AML-193 (cell line): ENCODE results near the gene CSF1R.

Experiments used
- DNase-seq, 2 experiments: peaks; one replicate each; lab custom pipeline; 2025; lab: John Stamatoyannopoulos, UW

Gene CSF1R

DNA sequence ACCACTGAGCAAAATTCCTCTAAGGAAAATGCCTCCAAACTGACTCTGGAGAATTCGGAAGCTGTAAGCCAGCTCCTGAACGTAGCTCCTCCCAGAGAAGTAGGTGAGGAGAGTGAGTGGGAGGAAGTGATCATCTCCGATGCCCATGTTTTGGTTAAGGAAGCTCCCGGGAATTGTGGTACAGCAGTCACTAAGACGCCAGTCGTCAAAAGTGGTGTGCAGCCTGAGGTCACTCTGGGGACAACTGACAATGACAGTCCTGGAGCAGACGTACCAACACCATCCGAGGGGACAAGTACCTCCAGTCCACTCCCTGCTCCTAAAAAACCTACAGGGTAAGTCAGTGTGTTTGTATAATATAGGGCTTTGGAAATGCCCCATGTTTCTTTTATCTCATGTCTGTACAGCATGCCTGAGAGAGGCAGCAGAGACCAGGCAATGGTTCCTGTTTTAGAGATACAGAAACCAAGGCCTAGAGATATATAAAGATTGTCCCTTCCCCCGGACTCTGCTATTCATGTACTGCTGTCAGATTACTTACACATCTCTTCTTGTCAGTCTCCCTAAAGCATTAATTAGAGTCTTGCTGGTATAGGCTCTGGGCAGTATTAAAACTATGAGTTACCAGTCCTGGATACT lies 61.9 kb downstream of the CSF1R start:
- DNase-seq, result no peak

- DNase-seq, result no peak
These were observed 63.2 kb downstream of the CSF1R start for GRCh38 chr5:150023136-150023535.

GRCh38 chr5:150022681-150023080 lies 63.7 kb downstream of the CSF1R start:
- DNase-seq, result no peak

DNA sequence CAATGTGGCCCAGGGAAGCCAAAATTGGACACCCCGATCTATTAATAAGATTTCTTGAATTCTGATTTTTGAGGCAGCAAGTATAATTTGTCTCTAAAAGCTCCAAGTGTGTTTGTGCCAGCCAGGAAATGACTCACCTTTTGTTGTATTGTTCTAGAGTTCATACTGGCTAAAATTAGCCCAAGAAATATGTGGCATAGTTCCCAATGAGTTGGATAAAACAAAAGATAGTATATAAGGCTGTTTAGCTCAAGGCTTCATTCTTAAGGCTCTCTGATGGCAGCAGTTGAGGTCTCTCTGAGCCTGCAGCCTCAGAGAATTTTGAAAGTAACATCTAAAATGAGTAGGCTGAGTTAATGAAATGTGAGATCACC lies 64.2 kb downstream of the CSF1R start:
- DNase-seq, result no peak

GRCh38 chr5:150021491-150022157 lies 64.7 kb downstream of the CSF1R start:
- no peak for DNase-seq

GRCh38 chr5:150020249-150020648 lies 66.1 kb downstream of the CSF1R start:
- no peak for DNase-seq

GRCh38 chr5:150017226-150018005 lies 68.9 kb downstream of the CSF1R start:
- DNase-seq, result no peak

GRCh38 chr5:150016537-150016936 lies 69.8 kb downstream of the CSF1R start:
- no peak for DNase-seq

GRCh38 chr5:150015415-150015814 lies 70.9 kb downstream of the CSF1R start:
- DNase-seq, result no peak

DNA sequence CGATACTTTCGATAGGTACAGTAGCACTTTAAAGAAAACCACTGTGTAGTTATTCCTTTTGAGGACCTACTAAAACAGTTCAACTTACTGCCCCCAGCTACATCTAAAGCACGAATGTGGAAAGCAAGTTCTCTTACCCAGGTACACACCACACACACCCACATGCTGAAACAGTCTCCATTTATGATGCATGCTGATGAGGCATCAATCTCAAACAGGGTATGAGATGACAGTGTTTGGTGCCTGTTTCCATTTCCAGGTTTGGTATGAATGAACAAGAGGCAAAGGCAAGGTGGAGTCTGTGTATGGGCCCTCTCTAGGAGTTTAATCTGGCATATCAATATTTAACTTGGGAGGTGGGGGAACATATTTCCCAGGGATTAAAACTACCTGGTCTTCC lies 71.9 kb downstream of the CSF1R start:
- DNase-seq, result no peak

DNA sequence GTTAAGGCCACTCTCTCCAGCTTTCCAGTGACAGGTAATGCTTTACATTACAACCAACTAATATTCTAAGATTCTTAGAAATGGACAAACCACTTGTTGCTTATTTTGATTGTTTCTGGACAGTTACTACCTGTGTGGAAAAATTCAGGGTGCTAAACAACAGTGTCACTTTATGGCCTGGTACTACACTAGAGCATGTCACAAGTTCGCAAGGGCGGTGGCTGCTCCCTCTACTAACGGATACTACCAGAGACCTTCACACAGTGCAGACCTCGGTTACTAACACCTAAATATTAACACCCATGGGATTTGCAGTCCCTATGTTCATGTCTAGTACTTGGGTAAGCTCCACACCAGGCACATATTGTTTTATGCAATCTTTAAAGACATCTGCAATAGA lies 72.4 kb downstream of the CSF1R start:
- no peak for DNase-seq

- no peak for DNase-seq
These were observed 76.5 kb downstream of the CSF1R start for GRCh38 chr5:150009671-150010387.

GRCh38 chr5:150007050-150007449 lies 79.3 kb downstream of the CSF1R start:
- no peak for DNase-seq

DNA sequence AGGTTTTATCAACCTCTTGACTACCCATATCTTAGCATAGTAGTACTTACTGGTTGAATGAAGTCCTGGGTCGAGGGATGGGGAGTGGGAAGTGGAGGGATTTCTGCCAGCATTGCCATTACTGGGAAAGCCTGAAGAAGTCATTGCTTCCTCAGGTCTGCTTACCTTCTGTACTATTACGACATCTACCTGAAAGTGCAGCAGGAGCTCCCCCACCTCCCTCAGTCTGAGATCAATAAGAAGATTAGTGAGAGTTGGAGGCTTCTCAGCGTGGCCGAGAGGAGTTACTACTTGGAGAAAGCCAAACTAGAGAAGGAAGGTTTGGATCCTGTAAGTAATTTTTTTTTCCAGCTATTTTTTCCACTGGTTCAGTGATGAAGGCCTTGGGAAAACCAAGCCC lies 80.0 kb downstream of the CSF1R start:
- DNase-seq, result no peak
